Nephron progenitor cell (in vitro differentiated cells): ENCODE data around the gene GPHN.
A peak's percentile ranks its signal among the peaks of the same experiment; 100 is the strongest.

Source experiments
- DNase-seq: peaks from one replicate; pipeline ENCODE4 v3.0.0; 2021
- H3K27ac Mint-ChIP-seq: 2 replicates; pipeline ENCODE4 v1.8.0; 2021; ENCODE audit warnings: mild to moderate bottlenecking, moderate library complexity, mixed read lengths
- H3K27me3 Mint-ChIP-seq: 2 replicates; pipeline ENCODE4 v1.8.0; 2021; ENCODE audit warnings: mild to moderate bottlenecking, low read depth, mixed read lengths; ENCODE audit not compliant: poor library complexity
- H3K36me3 Mint-ChIP-seq: 2 replicates; pipeline ENCODE4 v1.8.0; 2021; ENCODE audit warnings: low read depth, mixed read lengths
- H3K4me1 Mint-ChIP-seq: 2 replicates; pipeline ENCODE4 v1.8.0; 2021; ENCODE audit warnings: mixed read lengths
- H3K4me3 Mint-ChIP-seq: 2 replicates; pipeline ENCODE4 v1.8.0; 2021; ENCODE audit warnings: mild to moderate bottlenecking, moderate library complexity, mixed read lengths
- H3K9me3 Mint-ChIP-seq: 2 replicates; pipeline ENCODE4 v1.8.0; 2021; ENCODE audit warnings: mild to moderate bottlenecking, moderate library complexity, mixed read lengths
- CTCF ChIP-seq: fragments of 200-600 bp; sonication (generic); IDR thresholded peaks from 2 replicates; pipeline ENCODE4 v1.5.0; 2021; ENCODE audit warnings: antibody characterized with exemption

The GPHN gene

GRCh38 chr14:66944872-66945271, 436.9 kb downstream of the GPHN start:
- Mint-ChIP-seq H3K27me3 (no peaks in the 10 kb centered on the region), H3K27ac (no peak overlapping the region), H3K4me1 (no peaks in the 10 kb centered on the region), H3K9me3 (peaks cover 51% of the 10 kb centered on the region), H3K4me3 (no peak overlapping the region), H3K36me3 (peaks cover 83% of the 10 kb centered on the region)
- TF ChIP-seq CTCF: no peak
- DNase-seq: peak; percentile 16

GRCh38 chr14:66955159-66955558, 447.2 kb downstream of the GPHN start:
- Mint-ChIP-seq H3K4me3 (no peak overlapping the region), H3K36me3 (peaks cover 72% of the 10 kb centered on the region), H3K27ac (no peak overlapping the region), H3K9me3 (peaks cover 41% of the 10 kb centered on the region), H3K27me3 (no peaks in the 10 kb centered on the region), H3K4me1 (no peaks in the 10 kb centered on the region)
- no peak for TF ChIP-seq CTCF
- DNase-seq: no peak

GRCh38 chr14:66959437-66960050, 451.6 kb downstream of the GPHN start:
- Mint-ChIP-seq H3K9me3 (peaks cover 41% of the 10 kb centered on the region), H3K27ac (no peak overlapping the region), H3K27me3 (no peaks in the 10 kb centered on the region), H3K36me3 (peaks cover 54% of the 10 kb centered on the region), H3K4me3 (no peak overlapping the region), H3K4me1 (no peaks in the 10 kb centered on the region)
- no peak for DNase-seq
- TF ChIP-seq CTCF: no peak

- Mint-ChIP-seq H3K27ac (no peak overlapping the region), H3K27me3 (no peaks in the 10 kb centered on the region), H3K36me3 (peaks cover 4% of the 10 kb centered on the region), H3K4me1 (no peaks in the 10 kb centered on the region), H3K9me3 (no peaks in the 10 kb centered on the region), H3K4me3 (no peak overlapping the region)
- no peak for DNase-seq
- no peak for TF ChIP-seq CTCF
Observed at GRCh38 chr14:66965831-66966230, 457.9 kb downstream of the GPHN start.

GRCh38 chr14:66972469-66972868, 464.5 kb downstream of the GPHN start:
- H3K4me1 Mint-ChIP-seq: no peaks in the 10 kb centered on the region
- no peak for TF ChIP-seq CTCF

GRCh38 chr14:66974397-66975025, 466.6 kb downstream of the GPHN start:
- no peaks in the 10 kb centered on the region for H3K27me3 Mint-ChIP-seq

More at GRCh38 chr14:66972469-66972868, 464.5 kb downstream of the GPHN start:
- Mint-ChIP-seq H3K27ac (no peak overlapping the region), H3K9me3 (no peaks in the 10 kb centered on the region), H3K36me3 (no peaks in the 10 kb centered on the region), H3K4me3 (no peak overlapping the region), H3K27me3 (no peaks in the 10 kb centered on the region)
- no peak for DNase-seq

More at GRCh38 chr14:66974397-66975025, 466.6 kb downstream of the GPHN start:
- no peaks in the 10 kb centered on the region for H3K9me3 Mint-ChIP-seq
- TF ChIP-seq CTCF: no peak
- H3K4me1 Mint-ChIP-seq: no peaks in the 10 kb centered on the region
- no peak overlapping the region for H3K27ac Mint-ChIP-seq
- no peak for DNase-seq
- H3K4me3 Mint-ChIP-seq: no peak overlapping the region
- no peaks in the 10 kb centered on the region for H3K36me3 Mint-ChIP-seq
